ELF-1 (cell line): ENCODE results near the gene LHX8.

ENCODE experiments used
- DNase-seq: peaks from one replicate; pipeline ENCODE4 v3.0.0-alpha.2; 2016; ENCODE audit warnings: low read depth, low spot score

LHX8 gene

DNA sequence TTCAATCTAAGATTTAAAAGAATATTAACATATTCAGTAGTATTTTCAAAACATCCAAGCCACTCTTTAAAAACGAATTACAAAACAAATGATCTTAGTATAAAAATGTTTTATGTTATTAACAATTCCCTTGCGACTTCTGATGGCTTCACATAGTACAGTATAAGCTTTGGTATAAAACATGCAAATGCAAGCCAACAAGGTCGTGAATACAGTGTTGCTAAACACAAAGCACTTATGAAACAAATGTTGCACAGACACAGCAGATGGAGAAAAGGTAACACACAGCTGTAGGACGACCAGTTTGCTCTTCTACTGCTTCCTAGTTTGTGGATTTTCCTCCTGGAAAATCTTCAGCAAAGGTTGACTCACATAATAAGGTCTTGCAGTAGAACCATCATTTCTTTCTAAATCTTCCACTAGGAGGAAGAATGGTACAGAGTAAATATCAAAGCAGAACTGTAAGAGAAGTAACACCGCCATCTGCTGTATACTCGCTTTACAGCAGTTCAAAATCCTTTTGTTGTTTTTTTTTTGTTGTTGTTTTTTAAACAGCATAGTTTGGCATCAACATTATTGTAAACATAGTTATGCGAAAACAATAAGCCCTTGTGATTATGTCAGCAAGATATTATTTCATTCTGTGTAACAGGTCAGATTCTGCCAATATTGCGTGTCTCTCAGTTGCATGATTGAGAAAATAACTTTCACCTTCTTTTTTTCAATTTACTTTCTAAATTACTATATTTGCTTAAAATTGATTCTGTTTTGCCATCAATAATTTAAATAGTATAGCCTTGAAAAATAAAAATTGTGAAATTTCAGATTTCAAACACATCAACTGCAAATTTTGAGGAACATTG lies 69.5 kb downstream of the LHX8 start:
- peak; percentile 17 for DNase-seq

DNA sequence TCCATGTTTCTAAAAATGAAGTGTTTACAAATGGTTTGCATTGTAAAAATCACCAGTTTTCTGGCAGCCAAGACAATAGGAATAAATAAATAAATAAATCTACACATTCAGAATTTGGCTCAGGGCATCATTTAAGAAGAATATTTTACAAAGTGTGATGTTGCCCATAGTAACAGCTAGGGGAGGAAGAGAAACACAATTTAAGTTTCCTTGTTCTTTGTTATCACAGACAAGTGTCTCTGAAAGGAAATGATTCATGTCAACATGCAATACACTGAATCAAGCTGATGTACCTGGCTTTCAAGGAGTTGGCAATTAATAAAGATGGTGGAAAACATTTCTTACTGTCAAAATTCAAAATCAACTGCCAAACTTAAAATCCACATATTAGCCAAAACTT lies 74.7 kb downstream of the LHX8 start:
- DNase-seq: no peak
